NB4 (cell line): ENCODE measurements around the gene SYNDIG1.

Experiments
- DNase-seq: peaks from one replicate; pipeline ENCODE4 v3.0.0; 2010; ENCODE audit warnings: low read depth
- H3K4me3 ChIP-seq: one replicate; pipeline ENCODE4 v1.5.1; 2011; ENCODE audit warnings: mild to moderate bottlenecking, low read depth, low read length, moderate library complexity
- MYC ChIP-seq: IDR thresholded peaks from 2 replicates; pipeline ENCODE4 v1.6.1; 2011; ENCODE audit warnings: low read depth, low read length
- POLR2A ChIP-seq: IDR thresholded peaks from 2 replicates; pipeline ENCODE4 v1.6.1; 2011; ENCODE audit warnings: mild to moderate bottlenecking; ENCODE audit not compliant: insufficient read length; ENCODE audit errors: extremely low read depth
- TF ChIP-seq, protein P1 (sequence below): IDR thresholded peaks from one replicate; pipeline ENCODE4 v1.5.1; 2012; ENCODE audit warnings: low read depth, low read length
- TF ChIP-seq, protein P2 (sequence below): IDR thresholded peaks from 2 replicates; pipeline ENCODE4 v1.6.1; 2011; ENCODE audit warnings: low read depth, low read length

The SYNDIG1 gene

DNA sequence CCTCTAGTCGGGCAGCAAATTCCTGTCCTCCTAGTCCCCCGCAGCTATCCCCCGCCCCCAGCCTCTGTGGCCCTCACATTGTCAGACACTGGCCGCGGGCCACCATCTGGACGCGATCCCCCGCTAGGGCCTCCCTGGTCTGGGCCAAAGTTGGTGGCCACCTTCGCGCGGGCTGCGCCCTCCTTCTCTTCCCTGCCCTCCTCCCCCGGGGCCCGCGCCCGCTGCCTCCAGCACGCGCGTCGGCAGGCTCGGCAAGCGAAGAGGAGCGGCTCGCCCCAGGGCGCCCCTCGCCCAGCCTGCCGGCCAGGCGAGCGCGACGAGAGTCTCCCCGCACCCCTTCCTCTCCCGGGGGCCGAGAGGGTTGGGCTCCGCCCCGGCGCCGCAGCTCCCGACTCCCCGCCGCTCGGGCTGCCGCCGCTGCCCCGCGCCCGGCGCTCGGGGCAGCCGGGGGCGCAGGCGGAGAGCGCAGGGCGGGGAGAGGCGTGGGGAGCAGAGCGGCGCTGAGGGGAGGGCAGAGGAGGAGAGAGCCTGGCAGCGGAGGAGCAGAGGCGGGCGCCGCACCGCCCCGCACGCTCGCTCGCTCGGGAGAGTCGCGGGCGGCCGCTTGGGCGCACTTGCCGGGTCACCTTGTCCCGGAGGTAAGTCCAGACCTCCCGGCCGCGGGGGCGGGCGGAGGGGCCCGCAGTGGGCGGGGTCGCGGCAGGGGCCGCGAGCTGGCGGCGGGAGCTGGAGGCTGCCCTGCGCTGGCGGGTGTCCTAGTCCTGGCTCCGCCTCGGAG lies at the start of gene SYNDIG1:
TSS of gene SYNDIG1 (plus strand) at position 514 of the 778 bp plus-strand sequence. CDS start 73,469 bp downstream, outside the sequence.
- no peak for DNase-seq
- H3K4me3 ChIP-seq: no peak within 1 kb of the TSS
- TF ChIP-seq, protein P1, sequence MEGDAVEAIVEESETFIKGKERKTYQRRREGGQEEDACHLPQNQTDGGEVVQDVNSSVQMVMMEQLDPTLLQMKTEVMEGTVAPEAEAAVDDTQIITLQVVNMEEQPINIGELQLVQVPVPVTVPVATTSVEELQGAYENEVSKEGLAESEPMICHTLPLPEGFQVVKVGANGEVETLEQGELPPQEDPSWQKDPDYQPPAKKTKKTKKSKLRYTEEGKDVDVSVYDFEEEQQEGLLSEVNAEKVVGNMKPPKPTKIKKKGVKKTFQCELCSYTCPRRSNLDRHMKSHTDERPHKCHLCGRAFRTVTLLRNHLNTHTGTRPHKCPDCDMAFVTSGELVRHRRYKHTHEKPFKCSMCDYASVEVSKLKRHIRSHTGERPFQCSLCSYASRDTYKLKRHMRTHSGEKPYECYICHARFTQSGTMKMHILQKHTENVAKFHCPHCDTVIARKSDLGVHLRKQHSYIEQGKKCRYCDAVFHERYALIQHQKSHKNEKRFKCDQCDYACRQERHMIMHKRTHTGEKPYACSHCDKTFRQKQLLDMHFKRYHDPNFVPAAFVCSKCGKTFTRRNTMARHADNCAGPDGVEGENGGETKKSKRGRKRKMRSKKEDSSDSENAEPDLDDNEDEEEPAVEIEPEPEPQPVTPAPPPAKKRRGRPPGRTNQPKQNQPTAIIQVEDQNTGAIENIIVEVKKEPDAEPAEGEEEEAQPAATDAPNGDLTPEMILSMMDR: no peak
- TF ChIP-seq, protein P2, sequence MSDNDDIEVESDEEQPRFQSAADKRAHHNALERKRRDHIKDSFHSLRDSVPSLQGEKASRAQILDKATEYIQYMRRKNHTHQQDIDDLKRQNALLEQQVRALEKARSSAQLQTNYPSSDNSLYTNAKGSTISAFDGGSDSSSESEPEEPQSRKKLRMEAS: no peak
- TF ChIP-seq MYC (no peak), POLR2A (no peak)

DNA sequence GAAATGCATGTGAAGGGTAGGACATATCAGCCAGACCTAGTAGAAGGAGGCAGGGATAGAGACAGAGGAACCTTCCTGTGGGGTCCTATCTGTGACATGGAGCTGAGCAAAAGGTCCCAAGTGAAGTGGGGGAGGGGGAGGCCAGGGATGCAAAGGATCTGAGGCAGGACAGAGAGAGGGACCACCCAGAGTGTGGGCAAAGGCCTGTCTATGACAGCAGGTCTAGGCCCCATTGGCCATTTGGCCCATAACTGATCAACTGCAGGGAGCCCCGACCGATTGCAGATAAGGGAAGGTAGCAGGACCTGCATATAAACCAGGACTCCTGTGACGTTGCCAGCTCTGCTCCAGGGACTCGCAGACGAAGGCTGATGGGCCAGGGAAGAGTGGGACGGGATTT lies 49.6 kb upstream of the SYNDIG1 start:
- no peak overlapping the region for H3K4me3 ChIP-seq
- no peak for DNase-seq
- TF ChIP-seq, protein P2: no peak
- TF ChIP-seq, protein P1: no peak
- TF ChIP-seq MYC (no peak), POLR2A (no peak)

DNA sequence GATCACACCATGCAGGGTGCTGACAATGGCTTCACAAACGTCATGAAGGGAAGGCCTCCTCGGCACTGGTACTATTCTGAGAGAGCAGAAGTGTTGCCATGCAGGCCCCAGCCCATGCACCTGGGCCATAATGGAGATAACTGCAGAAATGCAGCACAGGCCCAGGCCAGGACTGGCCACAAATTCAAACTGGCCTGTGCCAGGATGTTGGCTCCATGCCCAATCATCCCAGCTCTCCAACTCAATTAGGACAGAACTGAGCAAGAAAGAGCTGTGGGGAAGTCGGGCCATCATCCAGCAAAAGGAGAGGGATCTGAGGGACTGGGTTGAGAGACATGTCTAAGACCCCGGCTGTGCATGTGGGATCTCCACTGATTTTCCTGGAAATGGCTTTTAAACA lies 48.9 kb upstream of the SYNDIG1 start:
- no peak for DNase-seq
- no peak overlapping the region for H3K4me3 ChIP-seq
- no peak for TF ChIP-seq MYC
- TF ChIP-seq POLR2A: no peak
- TF ChIP-seq, protein P1: no peak
- TF ChIP-seq, protein P2: no peak

GRCh38 chr20:24421071-24421470 lies 48.4 kb upstream of the SYNDIG1 start:
- no peak overlapping the region for H3K4me3 ChIP-seq
- TF ChIP-seq, protein P1: no peak
- TF ChIP-seq, protein P2: no peak
- TF ChIP-seq POLR2A: no peak
- no peak for TF ChIP-seq MYC
- DNase-seq: no peak

DNA sequence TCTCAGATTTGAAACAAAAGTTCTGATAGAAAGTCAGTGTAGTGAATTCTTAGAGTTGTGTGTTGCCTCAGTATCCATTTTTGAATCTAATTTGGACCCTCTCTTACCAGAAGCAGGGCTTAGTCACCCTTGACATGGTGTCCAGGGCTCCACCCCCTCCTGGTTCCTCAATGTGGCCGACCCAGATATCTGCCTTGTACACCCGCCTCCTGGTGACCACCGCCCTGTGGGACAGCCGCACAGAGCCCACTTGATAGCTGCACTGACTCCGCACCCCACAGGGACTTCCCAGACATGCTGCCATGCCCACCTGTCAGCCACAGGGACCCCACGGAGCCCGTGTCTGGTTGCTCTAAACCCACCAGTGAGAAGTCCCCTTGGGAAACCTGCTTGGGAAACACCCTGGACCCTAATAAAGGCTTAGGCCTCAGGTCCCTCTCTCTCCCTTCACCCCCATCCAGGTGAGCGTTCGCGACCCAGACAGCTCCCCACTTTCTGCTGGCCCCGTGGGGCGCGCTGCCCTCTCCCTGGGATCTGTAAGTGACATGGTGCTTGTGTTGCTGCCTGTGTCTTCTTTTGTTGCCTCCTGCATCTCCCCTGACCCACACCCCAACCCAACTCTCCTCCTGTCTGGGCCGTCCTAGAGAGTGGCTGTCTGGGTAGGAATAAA lies 47.2 kb upstream of the SYNDIG1 start:
- DNase-seq: no peak
- no peak overlapping the region for H3K4me3 ChIP-seq
- TF ChIP-seq, protein P2: no peak
- TF ChIP-seq MYC: no peak
- no peak for TF ChIP-seq POLR2A
- TF ChIP-seq, protein P1: no peak
